HepG2 (cell line): ENCODE measurements around the gene TOR4A. TPM values are rescaled to one million over a fixed set of nuclear protein-coding genes. Genes with fewer than 3 reads are reported as not detected.

Source experiments
- ATAC-seq: fragments of 200-7000 bp; cut with Tn5 transposase; 3 replicates; pipeline ENCODE4 v1.9.1; 2020; ENCODE audit warnings: mild to moderate bottlenecking, moderate library complexity
- BruUV-seq: library from RNA; stranded (reverse); fragments of 400-500 nt; replicated peaks from 2 replicates; lab custom pipeline; 2021; lab: Mats Ljungman, UMichigan
- CTCF ChIA-PET: fragments of 300-600 bp; formaldehyde crosslinking; extraction: SDS; loops from one replicate; lab custom pipeline; 2021; ENCODE audit warnings: low total read pairs, inconsistent platforms, low intra/inter-chr PET ratio; lab: Yijun Ruan, JAX
- POLR2A ChIA-PET: fragments of 350-600 bp; sonication (Branson Sonifier 250); formaldehyde crosslinking; loops from one replicate; lab custom pipeline; 2020; ENCODE audit warnings: antibody characterized with exemption, inconsistent platforms; lab: Yijun Ruan, JAX
- DNase-seq: peaks from one replicate; pipeline ENCODE4 v3.0.0-alpha.2; 2015; ENCODE audit warnings: low spot score
- FAIRE-seq: peaks from 3 replicates; lab custom pipeline; 2011; peaks lifted over from hg19 to GRCh38; lab: Jason Lieb, UNC
- H2AFZ ChIP-seq: one replicate; pipeline ENCODE4 v1.6.1; 2011; ENCODE audit warnings: low read length, inconsistent platforms
- H3K27ac ChIP-seq: fragments of 300-600 bp; 3 replicates; pipeline ENCODE4 v1.8.0; 2011; ENCODE audit warnings: mixed run types, mild to moderate bottlenecking, mixed read lengths, low read length, inconsistent platforms; ENCODE audit not compliant: insufficient read depth; ENCODE audit errors: extremely low read length
- H3K27me3 ChIP-seq, 2 experiments: fragments of 200-600 bp in 1 of 2; 2 replicates in 1 of 2; 3 replicates in 1 of 2; pipeline versions ENCODE4 v1.6.0 to v1.8.0; 2011; ENCODE audit warnings: low read length in 2 of 2, mild to moderate bottlenecking in 2 of 2, moderate library complexity in 2 of 2, inconsistent platforms in 1 of 2; ENCODE audit not compliant: insufficient read depth in 2 of 2, control insufficient read depth in 1 of 2
- H3K36me3 ChIP-seq, 2 experiments: fragments of 200-600 bp in 1 of 2; replicated peaks in 1 of 2; 2 replicates in 1 of 2; 3 replicates in 1 of 2; pipeline versions ENCODE4 v1.5.1 to v1.8.0; 2011; ENCODE audit warnings: low read length in 2 of 2, inconsistent platforms in 1 of 2; ENCODE audit not compliant: insufficient read depth in 2 of 2, control insufficient read depth in 1 of 2
- H3K4me1 ChIP-seq: 2 replicates; pipeline ENCODE4 v1.5.1; 2012; ENCODE audit warnings: low read length, inconsistent platforms; ENCODE audit not compliant: insufficient read depth
- H3K4me2 ChIP-seq: 2 replicates; pipeline ENCODE4 v1.6.0; 2011; ENCODE audit warnings: low read depth, low read length, inconsistent platforms
- H3K4me3 ChIP-seq, 3 experiments: fragments of 200-600 bp in 1 of 3; sonication (generic), shearing (Covaris generic) in 1 of 3; replicated peaks in 1 of 3; 2 replicates each; pipeline ENCODE4 v1.5.1; 2011 to 2016; ENCODE audit warnings: low read length in 3 of 3, inconsistent platforms in 2 of 3, low read depth in 2 of 3, mild to moderate bottlenecking in 2 of 3, control low read depth in 1 of 3, mixed read lengths in 1 of 3; ENCODE audit not compliant: insufficient read depth in 1 of 3
- H3K79me2 ChIP-seq: one replicate; pipeline ENCODE4 v1.6.1; 2011; ENCODE audit warnings: low read length, inconsistent platforms; ENCODE audit not compliant: insufficient read depth
- H3K9ac ChIP-seq: 2 replicates; pipeline ENCODE4 v1.6.0; 2011; ENCODE audit warnings: mild to moderate bottlenecking, low read depth, low read length, inconsistent platforms; ENCODE audit not compliant: insufficient read depth
- H3K9me3 ChIP-seq: 2 replicates; pipeline ENCODE4 v1.5.1; 2012; ENCODE audit warnings: mild to moderate bottlenecking, low read length
- H4K20me1 ChIP-seq: 2 replicates; pipeline ENCODE4 v1.6.0; 2011; ENCODE audit warnings: inconsistent platforms, mild to moderate bottlenecking, low read length, moderate library complexity; ENCODE audit not compliant: insufficient read depth
- AGO1 ChIP-seq: fragments of 200-400 bp; formaldehyde crosslinking; IDR thresholded peaks from 2 replicates; pipeline ENCODE4 v1.6.1; 2017; ENCODE audit warnings: mild to moderate bottlenecking, low read depth, low read length, moderate library complexity; ENCODE audit not compliant: poor library complexity, severe bottlenecking
- CBX5 ChIP-seq: sonication (generic); formaldehyde crosslinking; IDR thresholded peaks from 2 replicates; pipeline ENCODE4 v1.4.0; 2020; ENCODE audit warnings: missing genetic modification reagents, borderline replicate concordance
- CEBPG ChIP-seq: IDR thresholded peaks from 2 replicates; pipeline ENCODE4 v1.6.1; 2016
- ETV5 ChIP-seq: IDR thresholded peaks from 2 replicates; pipeline ENCODE4 v1.6.1; 2018; ENCODE audit warnings: missing biosample characterization, missing genetic modification reagents, inconsistent platforms, borderline replicate concordance
- IRX3 ChIP-seq: sonication (generic); formaldehyde crosslinking; IDR thresholded peaks from 2 replicates; pipeline ENCODE4 v1.8.1; 2023; ENCODE audit warnings: mild to moderate bottlenecking, low read depth, missing genetic modification reagents, borderline replicate concordance
- LCORL ChIP-seq, 2 experiments: fragments of 450-650 bp in 1 of 2; sonication (generic) in 1 of 2; formaldehyde crosslinking in 1 of 2; IDR thresholded peaks; 2 replicates each; pipeline versions ENCODE4 v1.5.0 to v1.6.1; 2017 to 2020; ENCODE audit warnings: antibody characterized with exemption in 1 of 2, missing genetic modification reagents in 1 of 2
- MYC ChIP-seq: sonication (generic); formaldehyde crosslinking; IDR thresholded peaks from 2 replicates; pipeline ENCODE4 v1.9.0; 2021; ENCODE audit warnings: missing genetic modification reagents, borderline replicate concordance
- RARA ChIP-seq: IDR thresholded peaks from 2 replicates; pipeline ENCODE4 v1.6.1; 2016; ENCODE audit warnings: missing genetic modification reagents, missing compliant biosample characterization
- SAP130 ChIP-seq: IDR thresholded peaks from 2 replicates; pipeline ENCODE4 v1.6.1; 2016; ENCODE audit warnings: low read depth
- SIN3A ChIP-seq: IDR thresholded peaks from 2 replicates; pipeline ENCODE4 v1.6.1; 2011; ENCODE audit warnings: low read depth, mild to moderate bottlenecking, control low read depth, low read length, borderline replicate concordance
- SIX4 ChIP-seq: sonication (generic); formaldehyde crosslinking; IDR thresholded peaks from 2 replicates; pipeline ENCODE4 v1.4.0; 2020; ENCODE audit warnings: missing genetic modification reagents
- TCF12 ChIP-seq, 2 experiments: fragments of 450-650 bp in 1 of 2; sonication (generic) in 1 of 2; formaldehyde crosslinking in 1 of 2; IDR thresholded peaks; 2 replicates each; pipeline versions ENCODE4 v1.6.1 to v1.8.0; 2017 to 2022; ENCODE audit warnings: antibody characterized with exemption in 1 of 2, mild to moderate bottlenecking in 1 of 2, missing genetic modification reagents in 1 of 2, moderate library complexity in 1 of 2
- XRCC5 ChIP-seq: fragments of 200-400 bp; formaldehyde crosslinking; optimal IDR thresholded peaks from 2 replicates; pipeline ENCODE3; 2017; ENCODE audit warnings: mild to moderate bottlenecking, low read length
- ZFY ChIP-seq: sonication (generic); formaldehyde crosslinking; IDR thresholded peaks from 2 replicates; pipeline ENCODE4 v1.4.0; 2020; ENCODE audit warnings: missing genetic modification reagents
- ZNF703 ChIP-seq: sonication (generic); formaldehyde crosslinking; IDR thresholded peaks from 2 replicates; pipeline ENCODE4 v1.5.1; 2020; ENCODE audit warnings: missing genetic modification reagents, mild to moderate bottlenecking, moderate library complexity, borderline replicate concordance
- ZNF788 ChIP-seq: sonication (generic); formaldehyde crosslinking; IDR thresholded peaks from 2 replicates; pipeline ENCODE4 v1.5.0; 2020; ENCODE audit warnings: mild to moderate bottlenecking, missing genetic modification reagents, borderline replicate concordance
- ZNF790 ChIP-seq: sonication (generic); formaldehyde crosslinking; IDR thresholded peaks from 2 replicates; pipeline ENCODE4 v1.8.0; 2022; ENCODE audit warnings: missing genetic modification reagents, mild to moderate bottlenecking, borderline replicate concordance
- WGBS: methylation state at CpG from one replicate; pipeline ENCODE4 v1.1.6; 2017; ENCODE audit warnings: low lambda C conversion rate; 5-methylcytosine and 5-hydroxymethylcytosine counted together
- in situ Hi-C: cut with HindIII; loops from 2 replicates; pipeline ENCODE4 v1.10.0; 2017; ENCODE audit warnings: low pct_unique_long_range_greater_than_20kb; ENCODE audit not compliant: extremely low pct_ligation_motif_present
- intact Hi-C: fragments of 100-400 bp; cut with micrococcal nuclease; formaldehyde crosslinking; loops from one replicate; pipeline ENCODE4 v1.10.0; 2022; ENCODE audit not compliant: unreplicated experiment
- polyA plus RNA-seq, 8 experiments: library from polyadenylated mRNA; depleted of rRNA in 3 of 8; stranded (reverse) in 7 of 8; unstranded in 1 of 8; fragments of >200 nt; fragmentation: Illumina TruSeq in 4 of 8; extraction: Trizol in 4 of 8; gene quantifications; 2 replicates each; pipeline versions ENCODE4 v1.2.1 to v1.2.3, GENCODE V29; 2011 to 2016; ENCODE audit warnings: low read depth in 4 of 8, missing spikeins in 1 of 8, mixed read lengths in 1 of 8; ENCODE audit not compliant: insufficient read depth in 1 of 8
- total RNA-seq, 5 experiments: library from RNA; depleted of rRNA; stranded (reverse); fragments of >200 nt; fragmentation: Illumina TruSeq; extraction: Trizol; gene quantifications; 2 replicates each; pipeline ENCODE4 v1.2.3, GENCODE V29; 2016; ENCODE audit warnings: low read depth in 1 of 5
- TF ChIP-seq, protein P1 (sequence below): sonication (generic); formaldehyde crosslinking; IDR thresholded peaks from 2 replicates; pipeline ENCODE4 v1.5.1; 2020; ENCODE audit warnings: mild to moderate bottlenecking, missing genetic modification reagents, moderate library complexity

TOR4A gene
- total and polyA plus RNA-seq, 2 of the 13 experiments (the other 11 are each of a cell fraction or from before 2014, with no cell fraction given), result 11.1 to 14.2 TPM

GRCh38 chr9:137247135-137247915, 30.2 kb upstream of the TOR4A start:
- peak; percentile 2; the same call in 2 of the 3 replicates for ATAC-seq
- Histone ChIP-seq H3K9ac (peak overlapping the region; percentile 7; the same call in 1 of the 2 replicates), H3K9me3 (no peaks in the 10 kb centered on the region), H3K27me3 (peaks cover 2 to 9% of the 10 kb centered on the region in 2 experiments; a peak in 2 of 5 replicates), H2AFZ (no peak overlapping the region), H3K79me2 (peaks cover 16% of the 10 kb centered on the region), H3K27ac (no peak overlapping the region), H3K4me2 (peak overlapping the region; percentile 87), H3K4me1 (peaks cover 86% of the 10 kb centered on the region), H3K4me3 (peak overlapping the region; percentile 7 to 64 (median 18); a peak in 2 of 6 replicates), H3K36me3 (peaks cover 4 to 13% of the 10 kb centered on the region in 2 experiments; a peak in 4 of 5 replicates), H4K20me1 (peaks cover 19% of the 10 kb centered on the region)
- ChIA-PET CTCF (interaction anchor here (1.1 kb wide), 1 partner anchor 11 kb away, joined by 3 read pairs; no protein-coding TSS in a partner anchor), POLR2A (interaction anchor here (0.5 to 1.3 kb wide), 4 partner anchors 30 to 96 kb away, joined by 3 to 8 read pairs (median 4); partner anchors contain the start of genes TOR4A and TPRN)
- BruUV-seq, result no TSS peak
- in situ Hi-C loops (no loop called here), intact Hi-C loops (no loop called here)
- no peak for DNase-seq
- 5% methylated on average over 15 of the region's 20 CpGs for WGBS
- no peak for FAIRE-seq
- TF ChIP-seq IRX3 (CRISPR knock-in tag) (no peak), CBX5 (CRISPR knock-in tag) (0 out of 2 replicates have a peak, but pooled peaks have one; percentile 4), ETV5 (CRISPR knock-in tag) (peak; percentile 43; the same call in 1 of the 2 replicates), XRCC5 (no peak), LCORL (IDR thresholded peaks at IDR 0.05) (no peak), LCORL (CRISPR knock-in tag; IDR thresholded peaks at IDR 0.05) (0 out of 2 replicates have a peak, but pooled peaks have one; percentile 20), ZNF790 (CRISPR knock-in tag) (no peak), AGO1 (peak; percentile 68), TCF12 (IDR thresholded peaks at IDR 0.05) (no peak), TCF12 (CRISPR knock-in tag; IDR thresholded peaks at IDR 0.05) (0 out of 2 replicates have a peak, but pooled peaks have one; percentile 45), ZNF788 (CRISPR knock-in tag) (0 out of 2 replicates have a peak, but pooled peaks have one; percentile 0), ZNF703 (no peak), CEBPG (CRISPR knock-in tag) (0 out of 2 replicates have a peak, but pooled peaks have one; percentile 26), MYC (CRISPR knock-in tag) (0 out of 2 replicates have a peak, but pooled peaks have one; percentile 14), RARA (peak; percentile 16; the same call in 1 of the 2 replicates), SIN3A (peak; percentile 29; the same call in 1 of the 2 replicates), ZFY (CRISPR knock-in tag) (peak; percentile 42; the same call in 1 of the 2 replicates), SIX4 (CRISPR knock-in tag) (no peak), SAP130 (CRISPR knock-in tag) (peak; percentile 2; the same call in 1 of the 2 replicates)
- TF ChIP-seq, protein P1, sequence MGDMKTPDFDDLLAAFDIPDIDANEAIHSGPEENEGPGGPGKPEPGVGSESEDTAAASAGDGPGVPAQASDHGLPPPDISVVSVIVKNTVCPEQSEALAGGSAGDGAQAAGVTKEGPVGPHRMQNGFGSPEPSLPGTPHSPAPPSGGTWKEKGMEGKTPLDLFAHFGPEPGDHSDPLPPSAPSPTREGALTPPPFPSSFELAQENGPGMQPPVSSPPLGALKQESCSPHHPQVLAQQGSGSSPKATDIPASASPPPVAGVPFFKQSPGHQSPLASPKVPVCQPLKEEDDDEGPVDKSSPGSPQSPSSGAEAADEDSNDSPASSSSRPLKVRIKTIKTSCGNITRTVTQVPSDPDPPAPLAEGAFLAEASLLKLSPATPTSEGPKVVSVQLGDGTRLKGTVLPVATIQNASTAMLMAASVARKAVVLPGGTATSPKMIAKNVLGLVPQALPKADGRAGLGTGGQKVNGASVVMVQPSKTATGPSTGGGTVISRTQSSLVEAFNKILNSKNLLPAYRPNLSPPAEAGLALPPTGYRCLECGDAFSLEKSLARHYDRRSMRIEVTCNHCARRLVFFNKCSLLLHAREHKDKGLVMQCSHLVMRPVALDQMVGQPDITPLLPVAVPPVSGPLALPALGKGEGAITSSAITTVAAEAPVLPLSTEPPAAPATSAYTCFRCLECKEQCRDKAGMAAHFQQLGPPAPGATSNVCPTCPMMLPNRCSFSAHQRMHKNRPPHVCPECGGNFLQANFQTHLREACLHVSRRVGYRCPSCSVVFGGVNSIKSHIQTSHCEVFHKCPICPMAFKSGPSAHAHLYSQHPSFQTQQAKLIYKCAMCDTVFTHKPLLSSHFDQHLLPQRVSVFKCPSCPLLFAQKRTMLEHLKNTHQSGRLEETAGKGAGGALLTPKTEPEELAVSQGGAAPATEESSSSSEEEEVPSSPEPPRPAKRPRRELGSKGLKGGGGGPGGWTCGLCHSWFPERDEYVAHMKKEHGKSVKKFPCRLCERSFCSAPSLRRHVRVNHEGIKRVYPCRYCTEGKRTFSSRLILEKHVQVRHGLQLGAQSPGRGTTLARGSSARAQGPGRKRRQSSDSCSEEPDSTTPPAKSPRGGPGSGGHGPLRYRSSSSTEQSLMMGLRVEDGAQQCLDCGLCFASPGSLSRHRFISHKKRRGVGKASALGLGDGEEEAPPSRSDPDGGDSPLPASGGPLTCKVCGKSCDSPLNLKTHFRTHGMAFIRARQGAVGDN, result peak; percentile 59
